ENCODE results near the gene CDR2L. TPM values are rescaled to one million over a fixed set of nuclear protein-coding genes. Genes with fewer than 3 reads are reported as not detected.
A peak's percentile ranks its signal among the peaks of the same experiment; 100 is the strongest.
"Not testable (repeated sequence)": the region's sequence is repeated elsewhere in the genome, so short reads cannot be mapped to it uniquely, and the experiment has no call there.

Gene CDR2L
- polyA plus RNA-seq, 1 donor = 6.8 TPM

DNA sequence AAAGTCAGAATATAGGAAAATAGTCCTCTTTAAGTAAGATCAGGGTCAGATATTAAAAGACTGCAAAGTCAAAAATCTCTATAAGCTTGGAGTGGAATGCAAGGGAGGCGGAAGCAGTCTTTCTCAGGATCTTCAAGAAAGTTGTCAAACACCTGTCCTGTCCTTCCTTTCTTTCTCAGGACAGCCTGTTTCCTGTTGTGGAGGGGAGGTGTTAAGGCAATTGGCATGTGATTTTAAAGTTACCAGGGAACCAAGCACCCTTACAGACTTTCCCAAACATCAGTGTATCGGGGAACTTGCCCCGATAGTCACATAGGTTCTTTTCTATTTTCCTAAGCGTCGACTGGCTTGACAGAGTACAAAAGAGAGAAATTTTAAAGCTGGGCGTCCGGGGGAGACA is 57.3 kb downstream of the CDR2L start:
- no peak for DNase-seq (ENCODE audit: low read depth)

DNA sequence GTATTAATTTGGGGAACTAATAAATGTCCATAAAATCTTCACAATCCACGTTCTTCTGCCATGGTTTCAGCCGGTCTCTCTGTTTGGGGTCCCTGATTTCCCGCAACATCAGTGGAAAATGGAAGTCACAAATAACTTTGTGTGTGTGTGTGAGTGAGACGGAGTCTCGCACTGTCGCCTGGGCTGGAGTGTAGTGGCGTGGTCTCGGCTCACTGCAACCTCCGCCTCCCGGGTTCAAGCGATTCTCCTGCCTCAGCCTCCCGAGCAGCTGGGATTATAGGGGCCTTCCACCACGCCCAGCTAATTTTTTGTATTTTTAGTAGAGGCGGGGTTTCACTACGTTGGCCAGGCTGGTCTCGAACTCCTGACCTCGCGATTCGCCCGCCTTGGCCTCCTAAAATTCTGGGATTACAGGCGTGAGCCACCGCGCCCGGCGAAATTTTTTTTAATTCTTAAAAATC is 58.5 kb downstream of the CDR2L start:
- DNase-seq (ENCODE audit: low read depth) = not testable (repeated sequence)

DNA sequence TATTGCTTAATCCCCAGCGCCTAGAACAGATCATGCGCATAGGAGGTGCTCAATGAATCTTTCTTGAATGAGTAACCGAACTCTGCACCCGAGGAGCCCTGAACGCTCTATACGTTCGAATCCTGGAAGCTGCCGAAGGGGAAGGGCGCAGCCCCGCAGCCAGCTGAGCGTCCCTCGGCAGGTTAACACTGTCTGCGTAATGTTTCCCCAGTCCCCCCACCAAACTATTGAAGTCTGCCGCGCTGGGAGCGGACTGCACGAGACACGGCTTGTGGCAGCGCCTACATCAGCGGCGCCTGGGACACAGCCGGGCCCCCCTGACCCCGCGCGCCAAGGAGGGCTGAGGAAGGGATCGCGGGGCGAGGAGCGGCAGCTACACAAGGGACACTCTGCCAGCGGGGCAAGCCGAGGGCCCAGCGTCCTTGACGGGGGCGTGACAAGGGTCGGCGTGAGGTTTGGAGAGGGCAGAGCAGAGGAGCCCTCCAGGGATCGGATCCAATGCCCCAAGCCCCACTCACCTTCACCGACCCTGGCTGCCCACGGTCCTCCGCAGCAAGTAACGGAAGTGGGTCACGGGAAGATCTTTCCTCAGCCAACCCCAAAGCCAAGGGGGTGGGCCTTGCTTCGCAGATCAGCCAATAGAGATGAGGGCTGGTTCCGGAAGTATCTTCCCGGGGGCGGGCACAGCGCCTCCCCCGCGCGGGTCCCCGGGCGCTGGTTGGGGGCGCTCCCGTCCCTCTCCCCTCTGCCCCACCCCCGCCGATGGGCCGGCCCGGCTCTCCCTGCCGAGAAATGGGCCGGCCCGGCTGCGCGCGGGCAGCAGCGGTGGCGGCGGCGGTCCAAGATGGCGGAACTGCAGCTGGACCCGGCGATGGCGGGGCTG is 59.2 kb downstream of the CDR2L start, which contains the start of the genes ATP5PD and KCTD2:
TSS of gene ATP5PD (minus strand) at position 563 of the 883 bp plus-strand sequence. CDS start 4,319 bp downstream, outside the sequence.
TSS of gene KCTD2 (plus strand) at position 819 of the 883 bp plus-strand sequence. CDS start at position 845, 26 bp downstream.
- DNase-seq (ENCODE audit: low read depth) = peak; percentile 93

DNA sequence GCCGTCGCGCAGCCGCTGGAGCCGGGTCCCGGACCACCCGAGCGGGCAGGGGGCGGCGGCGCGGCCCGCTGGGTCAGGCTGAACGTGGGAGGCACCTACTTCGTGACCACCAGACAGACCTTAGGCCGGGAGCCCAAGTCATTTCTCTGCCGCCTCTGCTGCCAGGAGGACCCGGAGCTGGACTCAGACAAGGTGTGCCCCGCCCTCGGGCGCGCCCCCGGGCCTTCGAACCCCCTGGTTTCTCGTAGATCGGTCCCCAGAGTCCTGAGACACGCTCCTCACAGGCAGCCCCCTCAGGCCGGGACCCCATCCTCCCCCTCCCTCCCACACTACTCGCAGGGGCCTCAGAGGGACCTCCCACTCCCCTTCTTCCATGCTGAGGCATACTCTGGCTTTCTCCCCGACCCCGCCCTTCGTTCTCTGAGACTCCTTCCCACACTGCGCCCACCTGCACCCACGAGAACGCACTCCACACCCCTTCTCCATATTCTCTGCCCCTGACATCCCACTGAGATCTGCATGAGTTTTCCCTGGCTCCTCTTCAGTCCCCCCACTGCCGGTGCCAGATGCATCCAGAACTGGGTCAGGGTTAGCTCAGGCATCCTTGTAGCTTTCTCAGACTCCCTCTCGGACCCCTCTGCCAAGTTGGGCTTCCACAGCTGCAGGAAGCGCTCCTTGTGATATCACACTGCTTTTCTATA is 60.1 kb downstream of the CDR2L start:
- DNase-seq (ENCODE audit: low read depth) = no peak

DNA sequence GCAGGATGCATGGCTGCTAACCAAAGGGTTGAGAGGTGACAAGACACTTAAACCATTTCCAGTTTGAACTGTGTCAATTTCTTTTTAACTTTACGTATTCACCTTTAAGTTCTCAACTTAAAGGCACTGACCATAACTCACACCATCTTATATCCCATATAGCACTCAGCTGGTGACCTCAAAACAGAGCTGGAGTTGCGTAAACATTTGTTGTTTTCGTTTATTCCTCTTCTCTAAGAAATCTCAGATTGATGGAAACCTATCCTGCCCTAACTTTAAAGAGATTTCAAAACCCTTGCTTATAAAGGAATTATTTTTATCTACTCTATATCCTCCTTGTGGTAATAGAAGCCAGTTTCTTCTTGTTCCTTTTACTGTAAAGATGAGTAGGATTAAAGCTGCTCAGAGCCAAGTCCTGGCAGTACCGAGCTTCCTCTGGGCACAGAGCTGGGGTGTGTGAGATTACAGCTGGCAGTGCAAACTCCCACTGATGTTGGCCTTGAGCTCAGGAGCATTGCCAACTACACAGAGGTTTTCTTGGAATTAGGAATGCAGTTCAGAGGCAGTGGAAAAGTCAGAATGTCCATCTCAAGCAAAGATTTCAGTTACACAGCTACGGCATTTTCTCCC is 60.9 kb downstream of the CDR2L start:
- DNase-seq (ENCODE audit: low read depth) = no peak

DNA sequence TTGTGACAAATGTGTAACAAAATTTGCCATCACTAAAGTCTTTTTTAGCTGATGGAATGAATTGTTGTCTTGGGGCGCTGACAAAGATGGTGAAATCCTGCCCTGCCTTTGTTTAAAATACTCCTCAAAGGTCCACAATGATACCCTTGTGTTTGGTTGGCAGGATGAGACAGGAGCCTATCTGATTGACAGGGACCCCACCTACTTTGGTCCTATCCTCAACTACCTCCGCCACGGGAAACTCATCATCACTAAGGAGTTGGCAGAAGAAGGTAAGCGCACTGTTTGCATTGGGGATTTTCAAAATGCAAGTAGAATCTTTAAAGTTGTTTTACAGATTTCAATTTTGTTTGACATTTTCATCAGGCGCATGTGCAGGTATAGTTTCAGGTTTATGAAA is 61.6 kb downstream of the CDR2L start:
- no peak for DNase-seq (ENCODE audit: low read depth)

DNA sequence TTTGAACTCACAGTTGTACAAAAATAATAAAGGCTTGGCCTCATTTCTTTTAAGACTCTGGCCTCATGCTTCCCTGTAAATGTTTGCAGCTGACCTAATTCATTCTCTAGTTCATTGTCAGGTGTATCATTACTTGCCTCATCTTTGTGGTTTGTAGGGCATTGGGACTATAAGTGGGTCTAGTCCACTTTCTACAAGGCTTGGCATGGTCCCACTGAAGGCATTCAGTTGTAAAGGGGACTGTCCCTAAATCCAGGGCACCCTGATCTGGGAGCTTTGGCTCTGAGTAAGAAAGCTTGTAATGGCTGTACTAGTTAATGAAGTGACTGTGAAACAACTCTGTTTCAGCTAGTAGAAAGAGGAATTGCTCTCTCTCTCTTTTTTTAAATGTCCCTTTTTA is 62.3 kb downstream of the CDR2L start:
- DNase-seq (ENCODE audit: low read depth) = no peak

DNA sequence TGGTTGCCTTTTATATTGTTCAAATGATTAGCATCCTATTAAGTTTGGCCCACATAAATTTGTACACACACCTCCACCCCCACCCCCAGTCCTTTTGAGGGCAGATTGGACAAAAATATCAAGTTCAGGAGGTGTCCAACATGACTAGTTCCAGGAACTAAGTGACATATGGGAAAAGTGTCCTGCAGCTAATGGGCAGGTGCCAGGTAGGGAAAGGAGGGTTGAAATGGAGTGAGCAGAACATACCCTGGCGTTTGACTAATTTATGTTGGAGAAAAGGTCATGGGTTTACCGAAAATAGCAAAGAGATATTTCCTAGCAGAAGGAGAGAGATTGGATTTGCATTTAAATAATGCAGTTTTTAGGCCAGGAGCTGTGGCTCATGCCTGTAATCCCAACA is 64.5 kb downstream of the CDR2L start:
- DNase-seq (ENCODE audit: low read depth) = no peak

Other genes with a start within 250 kb of the CDR2L start
- 5.3 TPM for gene NHERF1, start 239.0 kb upstream of the CDR2L start, polyA plus RNA-seq (ENCODE audit: insufficient read length)
- 37.5 TPM for gene NAT9, start 211.3 kb upstream of the CDR2L start, polyA plus RNA-seq (ENCODE audit: insufficient read length)
- 0.71 TPM for gene GRIN2C, start 127.7 kb upstream of the CDR2L start, polyA plus RNA-seq (ENCODE audit: insufficient read length)
- gene FDXR, start 114.6 kb upstream of the CDR2L start, polyA plus RNA-seq (ENCODE audit: insufficient read length) = 2.0 TPM
- gene FADS6, start 94.0 kb upstream of the CDR2L start, polyA plus RNA-seq (ENCODE audit: insufficient read length) = not detected
- 0.05 TPM for gene USH1G, start 64.4 kb upstream of the CDR2L start, polyA plus RNA-seq (ENCODE audit: insufficient read length)
- gene OTOP2, start 63.4 kb upstream of the CDR2L start, polyA plus RNA-seq (ENCODE audit: insufficient read length) = not detected
- gene OTOP3, start 51.7 kb upstream of the CDR2L start, polyA plus RNA-seq (ENCODE audit: insufficient read length) = not detected
- gene HID1, start 14.9 kb upstream of the CDR2L start, polyA plus RNA-seq (ENCODE audit: insufficient read length) = 5.9 TPM
- 24.0 TPM for gene MRPL58, start 25.0 kb downstream of the CDR2L start, polyA plus RNA-seq (ENCODE audit: insufficient read length)
- 249 TPM for gene ATP5PD, start 59.3 kb downstream of the CDR2L start, polyA plus RNA-seq (ENCODE audit: insufficient read length)
- 20.5 TPM for gene KCTD2, start 59.6 kb downstream of the CDR2L start, polyA plus RNA-seq (ENCODE audit: insufficient read length)
- gene SLC16A5, start 100.3 kb downstream of the CDR2L start, polyA plus RNA-seq (ENCODE audit: insufficient read length) = 6.9 TPM
- gene ARMC7, start 122.3 kb downstream of the CDR2L start, polyA plus RNA-seq (ENCODE audit: insufficient read length) = 6.5 TPM
- gene NT5C, start 144.1 kb downstream of the CDR2L start, polyA plus RNA-seq (ENCODE audit: insufficient read length) = 41.0 TPM
- gene JPT1, start 166.9 kb downstream of the CDR2L start, polyA plus RNA-seq (ENCODE audit: insufficient read length) = 283 TPM
- gene SUMO2, start 195.3 kb downstream of the CDR2L start, polyA plus RNA-seq (ENCODE audit: insufficient read length) = 334 TPM
- gene NUP85, start 218.0 kb downstream of the CDR2L start, polyA plus RNA-seq (ENCODE audit: insufficient read length) = 34.4 TPM